GM19468 (cell line): ENCODE measurements around the gene TBC1D8.
"Not testable (repeated sequence)": the region's sequence is repeated elsewhere in the genome, so short reads cannot be mapped to it uniquely, and the experiment has no call there.

ENCODE experiments used
- ATAC-seq: cut with Tn5 transposase; IDR thresholded peaks from one replicate; pipeline ENCODE4 v1.9.1; 2021; ENCODE audit warnings: mild to moderate bottlenecking, moderate library complexity, moderate number of reproducible peaks; ENCODE audit not compliant: unreplicated experiment; ENCODE audit errors: extremely low read depth

Gene TBC1D8

DNA sequence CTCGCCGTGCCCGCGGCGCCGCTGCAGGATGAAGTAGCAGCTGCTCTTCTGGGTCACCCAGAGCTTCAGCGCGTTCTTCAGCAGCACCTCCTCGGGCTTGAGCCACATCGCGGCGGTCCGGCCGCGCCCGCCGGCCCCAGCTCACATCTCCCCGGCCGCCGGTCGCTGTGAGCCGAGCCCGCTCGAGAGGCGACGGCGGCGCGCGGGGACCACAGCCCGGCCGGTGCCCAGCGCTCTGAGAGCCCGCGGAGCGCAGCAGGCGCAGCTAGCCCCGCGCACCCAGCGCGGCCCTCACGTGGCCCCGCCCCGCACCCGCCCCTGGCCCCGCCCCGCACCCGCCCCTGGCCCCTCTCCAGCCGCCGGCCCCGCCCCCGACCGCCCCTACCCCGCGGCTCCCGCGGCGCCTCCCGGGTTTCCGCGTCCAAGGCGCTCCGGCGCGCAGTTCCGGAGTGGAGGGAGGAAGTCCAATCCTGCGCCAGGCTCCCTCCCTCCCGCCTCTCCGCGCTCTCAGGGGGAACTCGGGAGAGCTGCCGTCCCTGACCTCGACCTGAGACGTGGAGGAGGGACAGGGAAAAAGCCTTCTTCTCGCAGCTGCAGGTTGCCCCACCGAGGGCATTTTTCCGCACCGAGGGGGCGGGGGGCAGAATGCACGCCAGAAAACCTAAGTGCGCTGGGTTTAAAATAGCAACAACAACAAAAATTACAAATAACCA is at the start of gene TBC1D8:
TBC1D8 (minus strand) TSS at position 237 of the 713 bp plus-strand sequence; CDS start at position 108, 129 bp downstream.
- peak; percentile 52 for ATAC-seq

DNA sequence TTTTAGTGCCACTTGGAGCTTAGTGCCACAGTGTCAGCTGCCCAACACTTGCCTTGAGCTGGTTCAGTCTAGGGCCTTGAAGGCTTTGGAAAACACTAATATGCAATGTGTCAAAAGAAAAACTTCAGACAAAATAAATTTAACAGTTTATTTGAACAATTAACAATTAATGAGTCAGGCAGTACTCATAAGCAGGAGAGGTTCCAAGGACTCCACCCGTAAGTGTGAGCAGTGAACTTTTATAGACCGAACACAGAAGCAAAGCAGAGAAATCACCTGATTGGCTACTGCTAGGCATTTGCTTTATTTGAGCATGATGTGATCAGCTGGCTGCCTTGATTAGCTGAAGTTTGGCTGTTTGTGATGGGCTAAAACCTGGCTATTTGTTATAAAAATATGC is 49.5 kb upstream of the TBC1D8 start:
- no peak for ATAC-seq

GRCh38 chr2:101199251-101199791 is 48.1 kb upstream of the TBC1D8 start:
- no peak for ATAC-seq

DNA sequence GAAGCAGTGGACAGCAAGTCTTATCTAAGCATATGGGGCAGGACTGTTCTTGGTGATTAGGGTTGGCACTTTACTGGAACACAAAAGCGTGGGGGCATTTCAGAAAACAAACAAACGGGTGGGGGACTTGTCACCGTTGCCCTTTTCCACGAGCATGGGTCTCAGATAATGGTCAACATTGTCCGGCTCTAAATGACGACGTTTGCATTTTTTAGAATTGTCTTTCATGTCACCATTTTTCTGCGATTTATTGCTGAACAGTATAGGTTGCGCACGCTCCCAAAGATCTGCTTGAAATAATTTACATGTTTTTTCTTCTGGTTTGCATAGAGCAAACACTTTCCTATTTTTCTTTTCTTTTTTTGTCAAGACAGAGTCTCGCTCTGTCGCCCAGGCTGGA is 46.6 kb upstream of the TBC1D8 start:
- ATAC-seq = no peak

- ATAC-seq = no peak
Measured at GRCh38 chr2:101197215-101197745, 46.1 kb upstream of the TBC1D8 start.

- no peak for ATAC-seq
Measured at GRCh38 chr2:101195871-101196661, 44.9 kb upstream of the TBC1D8 start.

DNA sequence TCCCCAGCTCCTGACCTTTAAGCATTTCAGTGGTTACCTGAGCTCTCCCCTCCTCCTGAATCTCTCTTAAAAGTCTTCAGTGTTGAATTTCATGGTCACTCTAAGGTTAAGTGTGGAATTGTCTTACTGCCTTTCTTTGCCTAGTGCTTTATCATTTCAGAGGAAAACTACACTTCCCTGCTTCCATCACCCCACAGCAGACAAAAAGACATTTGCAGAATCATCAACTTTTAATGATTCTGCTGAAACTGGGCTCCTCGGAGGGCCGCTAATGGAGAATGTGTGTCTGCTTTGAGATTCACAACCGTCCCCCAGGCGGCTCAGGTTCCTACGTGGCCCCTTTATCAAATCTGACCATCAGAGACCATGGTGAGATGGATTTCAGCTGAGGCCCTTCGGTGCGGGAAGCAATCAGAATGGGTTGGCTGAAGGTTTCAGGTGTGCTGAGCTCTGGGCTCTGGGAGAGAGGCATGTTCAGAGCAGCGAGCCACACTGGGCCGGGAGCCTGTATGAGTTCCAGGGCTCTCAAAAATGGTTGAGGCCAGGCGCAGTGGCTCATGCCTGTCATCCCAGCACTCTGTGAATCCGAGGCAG is 41.9 kb upstream of the TBC1D8 start:
- no peak for ATAC-seq

GRCh38 chr2:101190747-101191516 is 39.8 kb upstream of the TBC1D8 start:
- ATAC-seq = no peak

DNA sequence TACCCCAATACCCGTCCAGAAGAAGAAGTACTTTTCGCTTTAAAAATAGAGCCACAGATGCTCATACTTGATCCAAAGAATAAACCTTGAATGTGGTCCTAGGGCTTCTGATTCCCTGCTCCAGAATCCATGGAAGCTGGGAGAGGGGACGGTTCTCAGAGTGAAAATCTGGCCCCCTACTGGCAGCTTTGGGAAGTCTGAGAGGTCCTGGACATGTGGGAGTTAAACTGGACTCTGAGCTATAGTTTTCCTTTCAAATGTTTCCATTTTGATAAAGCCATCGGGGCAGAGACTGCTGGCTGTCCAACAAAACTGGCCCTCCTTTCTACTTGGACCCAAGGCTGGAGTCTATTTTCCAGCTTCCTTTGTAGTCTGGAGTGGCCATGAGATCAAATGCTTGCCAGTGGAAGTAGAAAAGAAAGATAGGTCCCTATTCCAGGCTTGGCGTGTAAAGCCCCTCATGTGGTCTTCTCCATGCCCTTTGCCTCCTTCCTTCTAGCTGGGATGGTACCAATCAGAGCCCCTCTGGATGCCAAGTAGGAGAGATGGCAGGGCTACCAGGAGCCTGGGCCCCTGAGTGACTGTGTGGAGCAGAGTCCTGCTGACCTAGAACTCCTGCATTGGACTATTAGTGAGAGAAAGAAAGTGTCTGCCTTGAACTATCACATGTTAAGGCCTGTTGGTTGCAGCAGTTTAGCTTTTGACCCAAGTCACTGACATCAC is 37.7 kb upstream of the TBC1D8 start:
- ATAC-seq = no peak

- ATAC-seq = no peak
Measured at GRCh38 chr2:101187131-101187530, 35.9 kb upstream of the TBC1D8 start.

- no peak for ATAC-seq
Measured at GRCh38 chr2:101185656-101186055, 34.5 kb upstream of the TBC1D8 start.

DNA sequence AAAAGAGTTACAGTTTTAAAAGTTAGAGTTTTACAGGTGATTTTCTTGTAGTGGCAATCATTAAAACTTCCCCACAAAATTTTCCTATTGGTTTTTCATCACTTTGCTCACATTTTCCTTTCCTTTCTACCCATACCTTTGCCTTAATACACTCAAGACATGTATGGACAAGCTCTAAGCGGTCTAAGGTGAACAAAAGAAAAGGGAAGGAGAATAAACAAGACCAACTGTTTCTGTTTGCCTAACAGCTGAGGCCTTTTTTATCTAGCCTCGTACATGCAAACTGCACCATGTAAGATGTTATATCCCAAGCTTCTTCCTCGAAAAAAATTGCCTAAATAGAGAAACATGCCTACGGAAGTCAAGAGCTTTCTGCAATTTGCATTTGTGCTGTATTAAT is 33.9 kb upstream of the TBC1D8 start:
- ATAC-seq = no peak

DNA sequence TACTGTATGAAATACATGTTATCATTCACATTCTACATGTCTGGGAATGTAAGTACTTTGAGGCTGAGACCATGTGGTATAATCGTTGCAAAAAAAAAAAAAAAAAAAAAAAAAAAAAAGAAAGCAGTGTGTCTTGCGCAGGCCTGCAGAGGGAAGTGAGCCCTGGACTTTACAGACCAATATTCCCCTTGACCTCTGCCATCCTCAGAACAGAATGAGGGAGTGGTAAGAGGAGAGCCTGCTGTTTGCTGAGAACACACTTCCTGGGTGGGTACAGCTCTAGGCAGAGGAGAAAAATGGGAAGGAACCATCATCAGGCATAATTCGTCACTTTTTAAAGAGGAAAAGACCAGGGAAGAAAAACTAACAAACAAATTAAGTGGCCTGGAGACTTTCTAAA is 28.8 kb upstream of the TBC1D8 start:
- ATAC-seq = no peak

DNA sequence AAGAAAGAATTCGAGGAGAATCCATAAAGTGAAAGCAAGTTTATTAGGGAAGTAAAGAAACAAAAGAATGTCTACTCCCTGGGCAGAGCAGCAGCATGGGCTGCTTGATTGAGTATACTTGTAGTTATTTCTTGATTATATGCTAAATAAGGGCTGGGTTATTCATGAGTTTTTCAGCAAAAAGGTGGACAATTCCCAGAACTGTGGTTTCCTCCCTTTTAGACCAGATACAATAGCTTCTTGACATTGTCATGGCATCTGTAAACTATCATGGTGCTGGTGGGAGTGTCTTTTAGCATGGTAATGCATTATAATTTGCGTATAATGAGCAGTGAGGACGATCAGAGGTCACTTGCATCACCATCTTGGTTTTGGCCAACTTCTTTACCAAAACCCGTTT is 25.6 kb upstream of the TBC1D8 start:
- ATAC-seq = no peak

DNA sequence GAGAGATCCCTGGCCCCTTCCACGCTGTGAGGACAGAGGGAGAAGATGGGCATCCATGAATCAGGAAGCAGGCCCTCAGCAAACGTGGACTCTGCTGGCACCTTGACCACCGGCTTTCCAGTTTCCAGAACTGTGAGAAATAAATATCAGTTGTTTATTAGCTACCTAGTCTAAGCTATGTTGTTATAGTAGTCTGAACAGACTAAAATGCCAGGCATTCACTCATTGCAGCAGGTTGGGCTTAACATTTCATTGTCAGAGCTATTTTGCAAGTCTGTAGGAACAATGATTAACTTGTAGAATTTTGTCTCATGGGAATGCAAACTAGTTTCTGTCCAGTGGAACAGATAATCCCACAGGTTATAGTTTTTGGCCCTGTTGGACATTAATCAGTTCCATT is 24.8 kb upstream of the TBC1D8 start:
- ATAC-seq = no peak

GRCh38 chr2:101173707-101174295 is 22.6 kb upstream of the TBC1D8 start:
- no peak for ATAC-seq

DNA sequence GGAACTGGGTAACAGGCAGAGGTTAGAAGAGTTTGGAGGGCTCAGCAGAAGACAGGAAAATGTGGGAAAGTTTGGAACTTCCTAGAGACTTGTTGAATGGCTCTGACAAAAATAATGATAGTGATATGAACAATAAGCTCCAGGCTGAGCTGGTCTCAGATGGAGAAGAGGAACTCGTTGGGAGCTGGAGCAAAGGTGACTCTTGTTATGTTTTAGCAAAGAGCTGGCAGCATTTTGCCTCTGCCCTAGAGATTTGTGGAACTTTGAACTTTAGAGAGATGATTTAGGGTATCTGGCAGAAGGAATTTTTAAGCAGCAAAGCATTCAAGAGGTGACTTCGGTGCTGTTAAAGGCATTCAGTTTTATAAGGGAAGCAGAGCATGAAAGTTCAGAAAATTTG is 18.6 kb upstream of the TBC1D8 start:
- not testable (repeated sequence) for ATAC-seq

DNA sequence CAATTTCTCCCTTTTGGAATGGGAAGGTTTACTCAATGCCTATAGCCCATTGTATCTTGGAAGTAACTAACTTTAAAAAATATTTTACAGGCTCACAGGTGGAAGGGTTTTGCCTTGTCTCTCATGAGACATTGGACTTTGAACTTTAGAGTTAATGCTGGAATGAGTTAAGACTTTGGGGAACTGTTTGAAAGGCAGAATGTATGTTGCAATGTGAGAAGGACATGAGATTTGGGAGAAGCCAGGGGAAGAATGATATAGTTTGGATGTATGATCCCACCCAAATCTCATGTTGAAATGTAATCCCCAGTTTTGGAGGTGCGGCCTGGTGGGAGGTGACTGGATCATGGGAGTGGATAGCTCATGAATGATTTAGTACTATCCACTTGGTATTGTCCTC is 17.5 kb upstream of the TBC1D8 start:
- ATAC-seq = no peak

GRCh38 chr2:101167532-101167931 is 16.4 kb upstream of the TBC1D8 start:
- not testable (repeated sequence) for ATAC-seq
